Thyroid gland (tissue), 4 donors: ENCODE data around the gene C21orf91. TPM values are rescaled to one million over a fixed set of nuclear protein-coding genes. Genes with fewer than 3 reads are reported as not detected.

Source experiments
- DNase-seq, 2 donors: peaks; one replicate each; pipeline ENCODE4 v3.0.0-alpha.2; 2019
- H3K27ac ChIP-seq, 3 donors: fragments of 200-600 bp; sonication (generic); 1 replicate in 2 of 3; 2 replicates in 1 of 3; pipeline ENCODE4 v1.5.1; 2016 to 2019; ENCODE audit warnings: mild to moderate bottlenecking in 1 of 3, moderate library complexity in 1 of 3
- H3K27me3 ChIP-seq: fragments of 200-600 bp; sonication (generic); one replicate; pipeline ENCODE4 v1.5.1; 2019
- H3K36me3 ChIP-seq, 2 donors: fragments of 200-600 bp; sonication (generic); one replicate each; pipeline ENCODE4 v1.5.1; 2016 to 2019
- H3K4me1 ChIP-seq, 2 donors: fragments of 200-600 bp; sonication (generic); one replicate each; pipeline ENCODE4 v1.5.1; 2017 to 2019
- H3K4me3 ChIP-seq, 3 donors: fragments of 200-600 bp; sonication (generic); replicated peaks in 1 of 3; 1 replicate in 2 of 3; 2 replicates in 1 of 3; pipeline ENCODE4 v1.5.1; 2016; ENCODE audit warnings: mild to moderate bottlenecking in 1 of 3
- H3K9me3 ChIP-seq: fragments of 200-600 bp; sonication (generic); one replicate; pipeline ENCODE4 v1.5.1; 2017
- CTCF ChIP-seq, 6 experiments: fragments of 200-600 bp in 3 of 6; fragments of 450-650 bp in 3 of 6; sonication (generic) in 3 of 6; IDR thresholded peaks; one replicate each; pipeline ENCODE4 v1.5.1; 2016 to 2019; ENCODE audit warnings: antibody characterized with exemption in 6 of 6, mild to moderate bottlenecking in 2 of 6, inconsistent platforms in 1 of 6, moderate library complexity in 1 of 6
- POLR2A ChIP-seq, 2 donors: fragments of 450-650 bp; IDR thresholded peaks; one replicate each; pipeline ENCODE4 v1.6.1; 2017; ENCODE audit warnings: antibody characterized with exemption in 2 of 2, mild to moderate bottlenecking in 2 of 2, moderate library complexity in 1 of 2
- WGBS, 2 donors: methylation state at CpG; one replicate each; pipeline ENCODE4 v1.1.5; 2017; 5-methylcytosine and 5-hydroxymethylcytosine counted together
- intact Hi-C: fragments of 100-400 bp; cut with DNase I; formaldehyde crosslinking; loops from one replicate; pipeline ENCODE4 v1.15.1; 2023
- total RNA-seq, 4 donors: library from RNA; depleted of rRNA; stranded (reverse); fragments of >200 nt; gene quantifications; one replicate each; pipeline ENCODE4 v1.2.3, GENCODE V29; 2016

C21orf91 gene
- total RNA-seq, 4 donors from 2014 or later: 8.6 to 19.6 (median 11.9) TPM

GRCh38 chr21:17813353-17813752, 5.8 kb downstream of the C21orf91 start:
- Histone ChIP-seq H3K4me1 (no peaks in the 10 kb centered on the region), H3K36me3 (peaks cover 6 to 12% of the 10 kb centered on the region in 2 donors), H3K9me3 (no peaks in the 10 kb centered on the region), H3K4me3 (no peak overlapping the region), H3K27me3 (no peaks in the 10 kb centered on the region), H3K27ac (no peak overlapping the region)
- no peak for DNase-seq
- intact Hi-C loops: no loop called here
- WGBS, 2 donors: 96% methylated on average over 2 of the region's 2 CpGs
- TF ChIP-seq POLR2A (IDR thresholded peaks at IDR 0.05) (no peak), CTCF (IDR thresholded peaks at IDR 0.05) (no peak)

GRCh38 chr21:17805966-17806365, 13.2 kb downstream of the C21orf91 start:
- TF ChIP-seq CTCF (IDR thresholded peaks at IDR 0.05) (no peak), POLR2A (IDR thresholded peaks at IDR 0.05) (no peak)
- Histone ChIP-seq H3K27ac (no peak overlapping the region), H3K9me3 (no peaks in the 10 kb centered on the region), H3K36me3 (peaks cover 11 to 15% of the 10 kb centered on the region in 2 donors), H3K4me1 (no peaks in the 10 kb centered on the region), H3K4me3 (no peak overlapping the region), H3K27me3 (no peaks in the 10 kb centered on the region)
- intact Hi-C loops: no loop called here
- no peak for DNase-seq
- 96 to 98% methylated on average over 4 of the region's 4 CpGs for WGBS, 2 donors

- H3K27ac ChIP-seq: no peak overlapping the region
- no peak for TF ChIP-seq CTCF (IDR thresholded peaks at IDR 0.05)
- DNase-seq: no peak
- no peaks in the 10 kb centered on the region for H3K9me3 ChIP-seq
- H3K4me1 ChIP-seq: no peaks in the 10 kb centered on the region
- H3K27me3 ChIP-seq: no peaks in the 10 kb centered on the region
- H3K36me3 ChIP-seq: peaks cover 6 to 8% of the 10 kb centered on the region in 2 donors
- no peak overlapping the region for H3K4me3 ChIP-seq
- 81 to 89% methylated on average over 3 of the region's 3 CpGs for WGBS, 2 donors
- intact Hi-C loops: no loop called here
Observed at GRCh38 chr21:17803536-17803935, 15.6 kb downstream of the C21orf91 start.

- Histone ChIP-seq H3K4me3 (no peak overlapping the region), H3K27me3 (no peaks in the 10 kb centered on the region), H3K27ac (no peak overlapping the region), H3K4me1 (no peaks in the 10 kb centered on the region), H3K9me3 (no peaks in the 10 kb centered on the region), H3K36me3 (no peaks in the 10 kb centered on the region)
- 94 to 95% methylated on average over 1 of the region's 1 CpG for WGBS, 2 donors
- no peak for TF ChIP-seq POLR2A (IDR thresholded peaks at IDR 0.05)
- TF ChIP-seq CTCF (IDR thresholded peaks at IDR 0.05): no peak
- intact Hi-C loops: no loop called here
- DNase-seq: no peak
Observed at GRCh38 chr21:17802572-17802971, 16.6 kb downstream of the C21orf91 start.

- TF ChIP-seq POLR2A (IDR thresholded peaks at IDR 0.05) (no peak), CTCF (IDR thresholded peaks at IDR 0.05) (no peak)
- intact Hi-C loops: no loop called here
- 96% methylated on average over 6 of the region's 6 CpGs for WGBS, 2 donors
Observed at GRCh38 chr21:17799414-17800164, 19.6 kb downstream of the C21orf91 start.

More at GRCh38 chr21:17799414-17800164, 19.6 kb downstream of the C21orf91 start:
- Histone ChIP-seq H3K27me3 (no peaks in the 10 kb centered on the region), H3K36me3 (no peaks in the 10 kb centered on the region), H3K27ac (no peak overlapping the region), H3K4me1 (no peaks in the 10 kb centered on the region), H3K9me3 (no peaks in the 10 kb centered on the region), H3K4me3 (no peak overlapping the region)
- no peak for DNase-seq
